GM19372 (cell line): ENCODE measurements around the gene ZIM2.

Experiments used
- ATAC-seq: cut with Tn5 transposase; IDR thresholded peaks from one replicate; pipeline ENCODE4 v1.9.1; 2021; ENCODE audit warnings: mild to moderate bottlenecking, low read depth, moderate library complexity; ENCODE audit not compliant: unreplicated experiment

ZIM2 gene

DNA sequence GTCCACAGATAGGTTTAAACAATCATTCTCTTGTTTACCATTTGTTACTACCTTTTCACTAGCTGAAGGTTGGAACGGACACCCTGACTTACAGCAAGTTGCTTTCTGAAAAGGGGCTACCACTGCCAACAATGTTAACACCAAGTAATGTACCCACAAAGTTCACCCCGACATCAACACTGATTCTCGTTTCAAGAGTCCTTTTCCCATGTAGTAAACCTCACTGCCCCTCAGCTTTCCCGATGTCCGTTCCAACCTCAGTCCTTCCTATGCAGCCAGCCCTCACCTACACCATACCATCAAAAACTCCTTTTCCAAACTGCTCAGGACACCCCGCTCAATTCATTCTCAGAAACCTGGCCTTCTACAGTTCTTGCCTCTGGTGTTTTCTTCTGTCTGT is 29.0 kb downstream of the ZIM2 start:
- ATAC-seq, result no peak

DNA sequence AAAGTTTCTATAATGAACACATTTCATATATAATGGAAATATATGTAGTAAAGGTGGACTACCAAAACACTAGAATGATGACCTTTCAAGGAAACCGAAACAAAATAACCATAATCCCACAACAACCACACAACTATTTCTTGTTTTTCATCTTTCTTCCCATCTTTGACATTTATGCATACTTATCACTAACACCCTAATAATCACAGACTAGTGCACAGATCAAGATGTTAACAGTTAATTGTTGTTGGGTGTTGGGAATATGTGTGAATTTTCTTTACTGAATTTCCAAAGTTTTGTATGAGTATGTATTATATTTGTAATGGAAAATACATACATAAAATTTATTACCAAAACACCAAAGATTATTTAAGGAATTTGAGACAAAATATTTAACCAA is 30.3 kb downstream of the ZIM2 start:
- no peak for ATAC-seq

DNA sequence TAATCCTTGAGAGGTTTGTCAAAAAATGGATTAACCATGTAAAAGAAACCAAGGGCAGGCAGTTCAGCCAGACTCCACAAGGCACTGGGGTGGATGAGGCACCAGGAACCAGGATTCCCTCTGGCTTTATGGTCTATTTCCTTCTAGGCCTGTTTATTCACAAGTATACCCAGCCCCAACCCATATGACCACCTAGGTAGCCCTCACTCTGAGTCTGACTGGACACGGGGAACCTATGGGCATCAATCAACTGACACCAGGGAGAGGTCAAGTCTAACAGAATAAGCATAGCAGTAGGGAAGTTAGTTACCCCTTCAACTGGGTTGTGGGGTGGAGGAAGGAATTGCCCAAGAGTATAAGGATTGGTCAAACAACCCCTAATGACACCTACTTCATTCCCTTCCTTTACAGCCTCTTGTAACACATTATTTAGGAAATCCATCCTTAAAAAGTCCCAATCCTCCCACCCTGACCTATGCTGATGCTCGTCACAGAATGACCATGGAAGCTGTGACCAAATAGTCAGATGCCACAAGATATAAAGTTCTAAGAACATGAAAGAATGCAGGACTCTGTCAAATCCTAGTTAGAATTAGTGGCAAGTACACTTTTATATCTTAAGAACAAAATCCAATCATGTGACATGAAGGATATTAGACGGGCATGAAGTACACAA is 31.7 kb downstream of the ZIM2 start:
- ATAC-seq, result no peak

DNA sequence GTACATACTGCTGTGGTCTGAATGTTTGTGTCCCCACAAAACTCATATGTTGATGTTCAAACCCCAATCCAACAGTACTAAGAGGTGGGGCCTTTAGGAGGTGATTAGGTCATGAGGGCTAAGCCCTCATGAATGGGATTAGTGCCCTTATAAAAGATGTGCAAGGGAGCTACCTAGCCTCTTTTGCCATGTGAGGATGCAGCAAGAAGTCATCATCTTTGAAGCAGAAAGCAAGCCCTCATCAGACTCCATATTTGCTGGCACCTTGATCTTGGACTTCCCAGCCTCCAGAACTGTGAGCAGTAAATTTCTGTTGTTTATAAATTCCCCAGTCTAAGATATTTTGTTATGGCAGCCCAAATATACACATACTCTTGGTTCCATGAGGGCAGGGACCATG is 33.9 kb downstream of the ZIM2 start:
- ATAC-seq, result no peak

DNA sequence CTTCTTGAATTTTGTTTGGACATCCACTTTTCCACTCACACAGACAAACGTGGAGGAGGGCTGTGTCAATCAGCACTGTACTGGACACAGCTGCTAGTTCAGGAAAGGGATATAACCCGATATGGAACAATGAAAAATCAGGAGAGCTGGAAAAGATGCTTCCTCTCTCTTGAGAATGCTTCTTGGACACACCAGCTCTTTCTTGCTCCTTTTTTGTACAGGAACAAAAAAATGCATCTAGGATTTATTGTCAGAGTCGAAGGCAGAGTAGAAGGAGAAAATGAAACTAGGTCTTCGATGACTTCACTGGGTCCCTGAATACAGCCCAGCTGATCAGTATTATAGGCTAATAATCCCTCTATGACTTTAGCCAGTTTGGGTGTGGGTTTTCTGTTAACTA is 62.2 kb downstream of the ZIM2 start:
- no peak for ATAC-seq

DNA sequence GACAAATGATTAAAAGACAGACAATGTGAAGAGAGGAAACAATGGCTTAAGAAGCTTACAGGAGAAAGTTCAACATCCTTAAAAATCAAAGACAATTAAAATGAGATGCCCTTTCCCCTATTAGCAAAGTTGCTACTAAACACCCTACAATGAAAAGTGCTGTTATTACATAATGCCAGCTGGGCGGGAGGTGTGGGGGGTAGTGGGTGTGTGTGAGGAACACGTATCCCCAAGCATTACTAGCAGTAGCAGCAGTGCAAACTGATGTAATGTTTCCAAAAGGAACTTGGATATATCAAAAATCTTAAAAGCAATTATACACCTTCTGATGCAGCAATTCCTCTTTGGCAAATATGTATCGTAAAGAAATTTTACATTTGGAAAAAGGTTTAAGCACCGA is 70.9 kb downstream of the ZIM2 start:
- no peak for ATAC-seq

DNA sequence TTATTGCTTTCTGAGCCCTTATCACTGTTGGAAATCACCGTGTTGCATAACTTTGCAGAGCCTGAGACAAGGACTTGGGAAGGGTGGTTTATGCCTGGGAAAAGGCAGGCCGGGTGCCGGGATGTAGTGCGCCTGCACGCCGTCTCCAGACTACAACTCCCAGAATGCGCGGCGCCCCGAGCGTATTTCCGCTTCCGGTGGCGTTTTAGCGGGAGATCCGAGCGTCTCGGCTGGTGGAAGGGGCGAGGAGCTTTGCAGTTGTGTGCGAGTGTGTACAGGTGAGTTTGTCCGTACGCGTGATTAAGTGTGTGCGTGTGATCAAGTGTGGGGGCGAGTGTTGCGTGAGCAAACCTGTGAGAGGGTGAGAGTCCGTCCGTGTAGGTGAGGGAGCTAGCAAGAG is 75.4 kb downstream of the ZIM2 start:
- no peak for ATAC-seq

DNA sequence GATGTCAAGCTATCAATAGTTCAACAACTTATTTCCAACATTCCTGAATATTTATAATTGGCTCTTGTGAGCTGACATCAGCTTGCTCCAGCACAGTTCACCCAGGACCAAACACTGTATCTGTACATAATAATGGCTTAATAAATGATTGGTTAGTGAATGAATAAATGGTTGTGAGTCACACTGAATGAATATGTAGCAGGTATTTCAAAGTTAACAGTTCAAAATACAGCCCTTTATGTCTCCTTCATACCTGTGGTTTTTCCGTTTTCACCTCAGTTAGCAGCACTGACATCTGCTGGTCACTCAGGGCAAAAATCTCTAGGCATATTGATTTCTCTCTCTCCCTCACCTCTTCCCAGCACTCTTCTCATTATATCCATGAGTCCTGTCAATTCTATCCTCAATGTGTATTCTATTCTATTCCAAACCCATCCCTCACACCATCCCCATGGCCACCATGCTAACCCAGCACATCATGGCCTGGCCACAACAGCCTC is 76.3 kb downstream of the ZIM2 start:
- ATAC-seq, result no peak

DNA sequence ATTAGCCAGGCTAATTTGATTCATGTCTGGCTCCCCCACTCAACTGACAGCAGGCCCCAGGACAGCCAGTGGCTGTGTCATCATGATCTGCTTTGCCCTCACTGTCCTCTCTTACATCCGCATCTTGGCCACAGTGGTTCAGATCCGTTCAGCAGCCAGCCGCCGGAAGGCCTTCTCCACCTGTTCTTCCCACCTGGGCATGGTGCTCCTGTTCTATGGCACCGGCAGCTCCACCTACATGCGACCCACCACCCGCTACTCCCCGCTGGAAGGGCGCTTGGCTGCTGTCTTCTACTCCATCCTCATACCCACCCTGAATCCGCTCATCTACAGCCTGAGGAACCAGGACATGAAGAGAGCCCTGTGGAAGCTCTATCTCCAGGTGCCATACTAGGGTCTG is 79.7 kb downstream of the ZIM2 start:
- no peak for ATAC-seq

DNA sequence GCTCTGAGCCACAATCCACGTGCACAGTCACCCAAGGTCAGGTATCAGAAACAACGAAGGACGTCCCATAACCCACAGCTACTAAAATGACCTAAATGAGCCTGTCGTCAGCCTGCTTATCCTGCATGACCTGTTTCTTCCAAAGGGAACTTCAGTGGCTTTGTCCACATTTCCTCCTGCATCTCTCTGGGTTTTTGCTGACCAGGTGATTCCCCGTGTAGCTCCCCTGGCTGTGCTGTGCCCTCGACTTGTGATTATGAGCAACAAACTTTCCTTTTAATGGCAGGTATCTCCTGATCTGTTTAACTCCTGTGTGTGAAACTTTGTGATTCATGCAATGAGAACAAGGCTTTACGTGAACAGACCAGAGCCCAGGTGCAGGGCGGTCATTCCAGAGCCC is 81.0 kb downstream of the ZIM2 start:
- no peak for ATAC-seq

DNA sequence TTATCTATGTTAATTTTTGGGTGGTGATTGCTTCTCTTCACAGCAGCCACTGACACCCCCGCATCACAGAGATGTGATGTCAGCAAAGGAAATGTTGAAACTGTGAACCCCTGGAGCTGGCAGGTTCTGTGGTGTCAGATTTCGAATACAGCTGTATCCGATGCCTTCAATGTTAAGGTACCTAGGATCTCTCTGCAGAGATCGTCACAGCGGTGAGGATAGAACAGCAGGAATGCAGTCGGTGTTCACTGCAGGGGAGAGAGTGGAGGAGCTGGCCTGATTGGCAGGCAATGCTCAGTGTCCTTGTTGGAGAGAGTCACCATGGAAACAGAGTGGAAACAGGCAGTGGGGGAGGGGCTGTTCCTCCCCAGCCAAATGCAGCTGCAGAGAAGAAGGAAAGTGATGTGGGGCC is 89.4 kb downstream of the ZIM2 start:
- ATAC-seq, result no peak

DNA sequence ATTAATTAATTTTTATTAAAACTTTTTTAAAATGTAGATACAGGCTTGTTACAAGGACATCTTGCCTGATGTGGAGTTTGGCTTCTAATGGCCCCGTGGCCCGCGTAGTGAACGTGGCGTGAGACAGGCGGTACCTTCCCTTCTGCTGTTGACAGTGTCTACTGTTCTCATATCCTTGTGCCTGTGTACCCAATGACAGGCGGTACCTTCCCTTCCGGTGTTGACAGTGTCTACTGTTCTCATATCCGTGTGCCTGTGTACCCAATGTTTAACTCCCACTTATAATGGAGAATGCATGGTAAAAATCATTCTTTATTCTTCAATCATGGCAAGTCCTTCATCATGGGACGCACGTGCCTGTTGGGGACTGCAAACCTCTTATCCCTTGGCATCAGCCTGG is 89.9 kb downstream of the ZIM2 start:
- ATAC-seq, result no peak

DNA sequence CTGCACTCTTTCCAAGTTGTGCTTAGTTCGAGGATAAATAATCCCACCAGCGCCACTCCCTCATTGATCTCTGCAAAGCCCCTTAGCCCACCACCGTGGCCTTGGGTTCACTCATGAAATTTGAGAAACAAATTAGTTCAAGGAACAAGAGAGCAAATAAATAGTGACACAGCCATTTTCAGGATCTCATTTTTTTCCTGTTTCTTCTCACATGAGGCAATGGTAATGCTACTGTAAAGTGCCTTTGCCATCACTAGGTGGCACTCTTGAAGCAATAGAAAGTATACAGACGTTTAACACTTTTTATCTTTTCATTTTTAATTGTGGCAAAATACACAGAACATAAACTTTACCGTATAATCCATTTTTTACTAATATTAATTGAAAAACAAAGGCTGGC is 92.1 kb downstream of the ZIM2 start:
- ATAC-seq, result no peak

DNA sequence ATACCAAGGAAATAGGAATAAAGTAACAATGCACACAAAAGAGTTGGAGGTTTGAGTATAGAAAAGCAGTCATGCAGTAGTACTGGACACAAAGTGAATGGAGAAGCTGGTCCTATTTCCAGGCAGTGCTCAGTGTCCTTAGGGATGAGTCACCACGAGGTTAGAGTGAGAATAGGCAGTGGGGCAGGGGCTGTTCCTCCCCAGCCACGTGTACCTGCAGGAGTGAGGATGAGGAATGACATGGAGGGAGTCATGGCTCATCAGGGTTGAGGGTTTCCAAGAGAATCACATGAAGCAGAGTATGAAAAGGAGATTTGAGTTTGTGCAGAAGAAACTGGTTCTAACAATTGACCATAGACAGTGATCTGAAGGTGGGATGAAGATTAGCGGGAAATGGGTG is 94.2 kb downstream of the ZIM2 start:
- no peak for ATAC-seq

DNA sequence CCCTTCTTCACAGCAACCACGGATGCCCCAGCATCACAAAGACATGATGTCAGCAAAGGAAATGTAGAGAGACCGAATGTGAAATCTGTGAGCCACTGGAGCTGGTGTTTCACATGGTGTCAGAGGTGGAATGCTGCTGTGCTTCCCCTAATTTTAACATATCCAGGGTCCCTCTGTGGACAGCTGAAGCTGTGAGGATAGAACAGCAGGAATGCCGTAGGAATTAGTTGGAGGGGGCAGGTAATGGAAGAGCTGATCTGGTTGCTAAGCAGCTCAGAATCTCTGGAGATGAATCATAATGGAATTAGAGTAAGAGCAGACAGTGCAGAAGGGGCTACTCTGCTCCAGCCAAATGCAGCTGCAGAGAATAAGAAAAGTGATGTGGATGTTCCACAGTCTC is 100.0 kb downstream of the ZIM2 start:
- no peak for ATAC-seq

DNA sequence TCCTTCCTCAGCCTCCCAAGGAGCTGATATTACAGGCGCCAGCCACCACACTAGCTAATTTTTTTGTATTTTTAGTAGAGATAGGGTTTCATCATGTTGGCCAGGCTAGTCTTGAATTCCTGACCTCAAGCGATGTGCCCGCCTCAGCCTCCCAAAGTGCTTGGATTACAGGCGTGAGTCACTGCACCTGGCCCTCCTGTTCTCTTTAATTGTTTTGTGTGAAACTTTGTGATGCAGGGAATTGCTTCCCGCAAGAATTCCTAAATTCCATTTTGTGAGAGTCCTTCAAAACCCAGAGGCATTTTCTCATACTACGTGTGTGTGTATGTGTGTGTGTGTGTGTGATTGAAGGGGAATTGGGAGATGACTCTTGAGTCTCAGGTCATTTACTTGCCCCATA is 104.0 kb downstream of the ZIM2 start:
- ATAC-seq, result no peak

DNA sequence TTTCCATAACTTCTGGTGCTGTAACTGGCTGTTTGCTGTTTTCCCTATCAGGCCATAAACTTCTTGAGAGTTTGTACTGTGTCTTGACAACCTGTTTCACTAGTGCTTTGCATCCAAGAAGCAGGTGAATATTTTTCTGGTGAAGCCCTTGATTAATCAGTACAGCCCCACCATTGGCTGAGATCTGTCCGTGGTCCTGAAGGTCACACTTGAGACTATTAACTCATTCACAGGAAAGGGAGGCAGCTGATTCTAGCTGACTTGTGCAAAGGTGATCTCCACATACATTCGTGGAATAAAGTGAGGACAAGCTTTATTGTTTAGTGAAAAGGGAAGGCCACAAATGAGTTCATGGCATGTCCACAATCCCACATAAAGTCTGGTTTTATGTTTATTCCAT is 107.5 kb downstream of the ZIM2 start:
- no peak for ATAC-seq

DNA sequence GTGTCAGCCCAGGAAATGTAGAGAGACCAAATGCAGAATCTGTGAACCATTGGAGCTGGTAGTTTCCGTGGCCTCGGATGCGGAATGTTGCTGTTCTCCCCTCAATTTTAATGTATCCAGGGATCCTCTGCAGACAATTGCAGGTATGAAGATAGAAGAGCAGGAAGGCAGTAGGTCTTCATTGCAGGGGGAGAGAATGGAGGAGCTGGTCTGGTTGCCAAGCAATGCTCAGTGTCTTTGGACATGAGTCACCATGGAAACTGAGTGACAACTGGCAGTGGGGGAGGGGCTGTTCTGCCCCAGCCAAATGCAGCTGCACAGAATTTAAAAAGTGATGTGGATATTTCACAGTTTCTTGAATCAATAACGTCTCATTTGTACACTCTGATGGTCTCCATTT is 112.8 kb downstream of the ZIM2 start:
- ATAC-seq, result no peak

DNA sequence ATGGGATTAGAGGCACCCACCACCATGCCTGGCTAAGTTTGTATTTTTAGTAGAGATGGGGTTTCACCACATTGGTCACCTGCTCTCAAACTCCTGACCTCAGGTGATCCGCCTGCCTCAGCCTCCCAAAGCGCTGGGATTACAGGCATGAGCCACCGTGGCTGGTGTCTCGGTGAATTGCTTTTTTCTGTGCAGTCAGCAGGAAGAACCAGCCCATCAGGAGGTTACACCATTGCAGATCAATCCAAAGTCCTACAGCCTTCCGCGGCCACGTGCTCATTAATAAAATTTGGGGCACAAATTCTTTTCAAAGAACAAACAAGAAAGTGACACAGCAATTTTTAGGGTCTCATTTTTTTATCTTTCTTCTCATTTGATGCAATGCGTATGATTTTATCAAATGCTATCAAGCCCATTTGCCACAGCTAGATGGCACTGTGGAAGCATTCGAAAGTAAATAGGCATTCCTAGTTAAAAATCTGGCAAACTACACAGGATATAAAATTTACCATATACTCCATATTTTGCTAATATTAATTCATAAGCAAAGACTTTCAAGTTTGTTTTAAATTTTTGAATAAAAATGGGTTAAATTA is 114.6 kb downstream of the ZIM2 start:
- ATAC-seq, result no peak
